GM18870 (cell line): ENCODE measurements around the gene EPAS1.

Source experiments
- ATAC-seq: cut with Tn5 transposase; IDR thresholded peaks from one replicate; pipeline ENCODE4 v1.9.1; 2021; ENCODE audit warnings: moderate library complexity; ENCODE audit not compliant: unreplicated experiment

Gene EPAS1

DNA sequence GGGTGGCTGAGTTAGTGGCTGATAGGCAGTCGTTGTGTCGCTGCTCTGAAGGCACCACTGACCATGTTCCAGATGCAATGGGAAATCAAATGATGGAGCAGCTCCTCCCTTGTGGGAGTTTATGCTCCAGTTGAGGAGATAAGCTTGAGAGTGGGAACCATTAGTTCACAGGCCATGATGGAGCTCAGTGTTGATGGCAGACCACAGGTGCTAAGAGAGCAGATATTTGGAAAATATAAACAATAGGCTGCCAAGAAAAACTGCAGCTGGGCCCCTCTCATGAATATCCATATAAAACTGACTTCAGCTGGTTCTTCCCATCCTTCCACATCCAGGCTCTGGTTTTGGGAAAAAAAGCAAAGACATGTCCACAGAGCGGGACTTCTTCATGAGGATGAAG is 63.1 kb downstream of the EPAS1 start:
- ATAC-seq, result no peak

DNA sequence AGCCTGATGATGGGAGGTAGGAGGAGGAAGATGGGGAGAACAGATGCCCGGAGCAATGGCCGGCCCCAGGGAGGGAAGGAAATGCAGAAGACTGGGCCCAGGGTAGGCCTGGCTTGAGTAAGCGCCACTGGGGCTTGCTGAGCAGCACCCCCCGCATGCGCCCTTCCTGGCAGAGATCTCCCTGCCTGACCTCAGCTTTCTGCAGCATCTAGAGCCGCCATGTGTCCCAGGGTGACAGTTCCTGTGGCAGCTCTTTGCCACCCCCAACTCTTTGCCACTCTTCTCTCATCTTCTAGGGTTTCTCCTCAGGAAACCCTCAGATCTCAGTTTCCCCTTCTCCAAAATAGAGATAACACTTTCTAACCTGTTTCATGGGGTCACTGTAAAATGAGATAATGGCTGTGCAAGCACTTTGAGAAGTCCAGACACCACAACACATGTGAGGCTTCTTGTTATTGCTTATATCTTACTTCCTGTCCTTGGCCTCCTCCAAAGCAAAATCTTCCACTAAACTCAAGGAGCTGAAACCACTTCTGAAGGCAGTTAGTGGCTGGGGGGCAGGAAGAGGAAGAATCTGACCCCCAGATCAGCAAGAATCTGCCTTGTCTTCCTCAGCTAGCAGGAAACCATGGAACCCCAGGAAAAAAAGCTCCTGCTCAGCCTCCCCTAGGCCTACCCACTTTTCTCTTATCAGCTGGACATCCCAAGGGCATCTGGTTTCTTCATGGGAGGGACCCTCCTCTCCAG is 64.9 kb downstream of the EPAS1 start:
- ATAC-seq, result no peak

DNA sequence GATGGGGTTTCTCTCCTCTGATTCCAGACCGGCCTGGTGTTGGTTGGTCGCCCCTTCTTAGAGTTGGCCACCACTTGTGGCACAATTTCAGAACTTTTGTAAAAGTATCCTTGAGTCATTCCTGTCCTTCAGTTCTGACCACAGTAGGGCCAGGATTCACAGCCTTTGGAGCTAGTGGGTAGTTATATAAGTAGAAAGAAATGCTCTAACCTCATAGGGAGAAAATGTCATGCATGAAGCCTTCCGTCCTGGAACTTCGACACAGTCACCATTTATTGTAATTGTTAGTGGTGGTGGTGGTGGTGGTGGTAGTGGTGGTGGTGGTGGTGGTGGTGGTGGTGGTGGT is 65.4 kb downstream of the EPAS1 start:
- no peak for ATAC-seq

DNA sequence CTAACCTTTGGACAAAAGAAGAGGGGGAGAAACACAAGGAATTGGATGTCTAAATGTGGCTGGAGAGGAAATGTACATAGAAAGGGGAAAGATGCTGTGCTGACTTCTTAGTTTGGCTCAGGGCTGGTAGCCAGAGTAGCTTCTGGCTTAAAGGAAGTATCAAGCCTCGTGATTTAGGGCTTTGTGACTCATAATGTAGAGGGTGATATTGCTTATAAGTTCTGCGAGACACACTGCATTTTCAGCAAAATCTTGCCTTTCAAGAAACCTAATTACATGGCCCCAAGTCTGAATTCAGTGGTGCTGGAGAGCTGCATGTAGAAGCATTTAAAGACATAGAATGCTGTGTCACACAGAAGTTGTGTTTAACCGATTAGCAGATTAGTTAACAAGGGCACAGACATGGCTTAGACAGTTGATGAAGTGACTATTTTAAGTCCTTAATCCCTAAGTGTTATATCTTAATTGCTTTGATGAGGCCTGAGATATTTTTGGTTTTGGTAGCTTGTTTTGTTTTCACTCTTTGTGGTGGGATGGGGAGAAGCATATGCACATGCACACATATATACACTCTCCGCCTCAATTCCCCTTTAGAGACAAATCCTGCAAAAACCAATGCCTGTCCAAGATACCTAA is 66.4 kb downstream of the EPAS1 start:
- ATAC-seq, result no peak

DNA sequence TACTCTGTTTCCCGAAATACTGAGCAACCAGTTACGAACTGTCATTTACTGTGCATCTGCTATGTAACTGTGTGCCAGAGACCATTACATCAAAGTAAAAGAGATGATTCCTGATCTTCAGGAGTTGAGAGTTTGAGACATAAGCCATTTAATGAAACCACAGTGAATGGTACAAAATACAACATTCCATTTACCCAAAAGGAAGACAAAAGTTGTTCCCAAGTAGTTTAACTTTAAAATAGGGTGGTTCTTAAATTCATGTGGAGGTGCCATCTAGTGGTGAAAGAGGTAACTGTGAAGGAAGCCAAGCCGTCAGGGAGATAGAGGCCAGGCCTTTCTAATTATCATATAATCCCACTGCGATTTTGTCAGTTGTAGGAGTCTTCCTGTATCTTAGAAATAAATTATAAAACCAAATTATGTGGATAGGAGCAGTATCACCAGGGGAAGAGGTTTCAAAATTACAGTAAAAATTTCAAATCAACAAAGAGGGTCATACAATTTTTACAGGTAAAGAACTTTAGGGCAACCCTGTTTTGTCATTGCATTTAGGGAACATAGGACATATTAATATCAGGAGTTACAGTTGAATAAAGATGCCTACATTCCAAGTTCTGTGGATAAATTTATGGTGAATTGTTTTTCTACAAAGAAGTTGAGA is 67.7 kb downstream of the EPAS1 start:
- no peak for ATAC-seq

DNA sequence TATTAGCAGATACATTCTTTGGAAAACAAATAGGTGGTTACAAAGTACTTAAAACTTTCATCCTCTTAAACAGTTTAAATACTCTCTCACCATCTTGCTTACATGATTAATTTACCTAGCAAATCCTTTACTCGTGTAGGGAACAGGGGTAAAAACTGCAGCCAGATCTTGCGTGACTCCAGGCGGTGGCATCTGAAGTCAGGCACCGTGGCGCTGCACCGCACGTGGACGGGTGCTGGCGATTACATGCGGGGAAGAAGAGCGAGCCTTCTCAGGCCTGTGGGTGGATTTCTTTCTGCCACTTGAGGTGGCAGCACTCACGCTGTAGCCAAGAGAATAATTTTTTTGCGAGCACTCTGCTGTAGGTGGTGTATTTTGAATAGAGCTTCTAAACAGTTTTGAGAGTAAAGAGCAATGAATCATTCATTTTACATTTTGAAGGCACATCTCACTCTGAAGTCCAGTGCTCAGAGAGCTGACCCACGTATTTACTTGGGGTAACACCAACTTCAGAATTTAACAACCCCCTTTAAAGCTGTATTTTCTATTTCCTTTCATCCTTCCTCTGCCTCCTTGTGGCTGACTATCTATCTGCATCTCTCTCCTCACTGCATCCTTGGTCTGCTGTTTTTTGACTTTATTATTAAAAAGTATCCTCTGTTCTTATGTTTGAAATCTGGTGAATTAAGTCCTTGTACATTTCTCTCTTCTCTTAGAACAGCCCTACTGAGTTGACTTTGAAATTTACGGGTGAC is 68.9 kb downstream of the EPAS1 start:
- ATAC-seq, result no peak

DNA sequence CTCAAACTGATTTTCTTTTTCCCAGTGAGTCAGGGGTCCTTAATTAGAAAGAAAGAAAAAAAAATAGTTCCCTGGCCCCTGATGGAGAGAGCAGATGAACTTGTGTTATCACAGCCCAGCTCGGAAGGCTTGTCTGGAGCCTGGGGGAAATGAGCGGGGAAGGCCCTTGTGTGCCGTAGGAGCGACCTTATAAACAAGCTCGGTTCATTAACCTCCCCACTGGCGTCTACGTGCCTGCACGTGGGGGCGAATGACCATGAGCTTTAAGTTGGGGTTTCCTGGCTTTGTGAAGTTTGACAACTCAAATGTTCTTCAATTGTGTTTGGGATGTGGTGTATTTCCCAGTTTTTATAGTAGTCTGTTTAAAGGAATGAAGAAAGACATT is 69.5 kb downstream of the EPAS1 start:
- ATAC-seq, result no peak

DNA sequence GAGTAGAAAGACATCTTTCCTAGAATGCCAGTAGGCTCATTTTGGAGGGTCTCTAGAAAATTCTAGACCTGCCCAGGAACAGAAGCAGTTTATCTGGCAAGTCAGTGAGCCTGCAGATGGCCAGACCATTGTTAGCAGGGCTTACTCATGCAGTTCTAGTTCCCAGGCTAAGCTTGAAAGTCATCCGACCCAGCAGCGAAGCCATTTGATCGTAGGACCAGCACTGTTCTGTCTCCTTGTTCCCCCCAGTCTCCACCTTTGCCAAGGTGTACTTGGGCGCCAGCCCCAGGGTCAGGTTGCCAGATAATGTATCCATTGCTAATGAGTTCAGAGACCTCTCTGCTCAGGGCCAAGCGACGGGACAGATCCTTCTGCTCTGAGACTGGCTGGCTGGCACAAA is 70.1 kb downstream of the EPAS1 start:
- no peak for ATAC-seq

DNA sequence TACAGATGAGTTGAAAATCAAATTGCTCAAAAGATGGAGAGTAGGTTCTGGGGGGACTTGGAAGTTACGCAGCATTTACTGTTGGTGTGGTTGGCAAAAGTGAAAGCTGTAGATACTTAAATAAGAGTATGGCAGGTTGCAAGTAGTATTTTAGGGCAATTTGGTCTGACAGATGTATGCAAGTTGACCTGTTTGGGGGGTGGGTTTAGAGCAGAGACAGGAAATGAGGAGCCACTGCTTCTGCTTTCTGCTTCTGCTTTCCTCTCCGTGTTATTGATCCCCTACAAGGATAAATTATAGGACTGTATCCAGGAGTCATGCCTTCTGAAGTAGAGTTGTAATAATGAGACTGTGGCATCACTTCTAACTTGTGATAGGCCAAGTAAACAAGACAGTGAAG is 71.2 kb downstream of the EPAS1 start:
- no peak for ATAC-seq

DNA sequence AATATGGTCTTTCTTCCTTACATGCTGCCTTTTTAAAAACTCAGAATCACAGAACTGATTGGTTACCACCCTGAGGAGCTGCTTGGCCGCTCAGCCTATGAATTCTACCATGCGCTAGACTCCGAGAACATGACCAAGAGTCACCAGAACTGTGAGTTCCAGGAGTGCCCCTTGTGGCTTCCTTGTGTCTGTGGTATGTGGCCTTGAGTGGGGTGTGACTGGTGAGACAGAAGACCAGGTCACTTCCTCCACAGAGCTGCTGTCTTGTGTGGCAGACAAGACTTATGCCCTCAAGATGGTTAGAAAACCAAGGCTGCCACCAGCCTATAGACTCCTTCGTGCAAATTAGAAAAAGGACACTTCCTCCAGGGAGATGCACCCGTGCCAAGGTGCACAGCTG is 72.6 kb downstream of the EPAS1 start:
- no peak for ATAC-seq

DNA sequence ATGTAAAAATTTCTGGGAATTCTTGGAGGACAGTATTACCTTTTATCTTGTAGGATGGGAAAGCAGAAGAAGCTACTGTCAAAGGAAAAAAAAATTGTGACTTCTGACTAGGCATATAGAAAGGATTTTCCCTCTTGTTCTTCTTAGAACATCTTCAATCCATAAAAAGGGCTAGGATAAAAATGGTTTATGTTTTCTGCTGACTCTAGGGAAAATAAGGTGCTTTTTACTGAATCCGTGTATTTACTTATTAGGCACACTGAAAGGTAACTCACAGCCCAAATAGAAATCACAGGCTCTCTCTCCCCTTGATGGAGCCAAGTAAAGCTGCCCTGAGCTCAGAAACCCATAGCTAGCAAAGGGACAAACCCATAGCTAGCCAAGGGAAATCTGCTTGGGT is 74.6 kb downstream of the EPAS1 start:
- ATAC-seq, result no peak

DNA sequence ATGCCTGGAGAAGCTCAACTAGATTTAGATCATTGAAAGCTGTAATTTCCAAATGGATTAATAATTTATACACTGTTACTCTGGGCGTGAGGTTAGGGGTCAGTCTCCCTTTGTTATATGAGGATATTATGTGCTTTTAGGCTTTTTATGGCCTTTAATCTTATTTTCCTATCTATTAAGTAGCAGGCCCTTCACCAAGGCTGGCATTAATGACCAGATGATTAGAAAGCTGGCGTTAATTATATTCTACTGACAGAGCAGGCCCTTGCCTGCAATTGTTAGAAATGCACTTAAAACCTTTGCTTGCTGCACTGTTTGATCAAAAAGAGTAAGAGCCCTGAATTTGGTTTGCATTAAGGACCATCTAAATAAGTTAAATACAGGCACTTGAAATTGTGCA is 75.3 kb downstream of the EPAS1 start:
- no peak for ATAC-seq

DNA sequence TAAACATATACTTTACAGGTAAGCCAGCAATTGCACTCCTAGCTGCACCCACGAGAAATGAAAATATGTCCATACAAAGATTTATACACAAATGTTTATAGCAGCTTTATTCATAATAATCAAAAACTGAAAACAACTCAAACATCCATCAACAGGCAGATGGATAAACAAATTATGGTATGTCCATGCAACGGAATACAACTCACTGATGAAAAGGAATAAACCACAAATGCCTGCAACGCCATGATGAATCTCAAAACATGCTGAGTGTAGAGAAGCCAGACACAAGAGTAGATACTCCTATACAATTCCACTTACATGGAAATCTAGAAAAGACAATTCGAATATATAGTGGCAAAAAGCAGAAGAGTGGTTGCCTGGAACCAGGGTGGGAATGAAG is 76.0 kb downstream of the EPAS1 start:
- ATAC-seq, result no peak

DNA sequence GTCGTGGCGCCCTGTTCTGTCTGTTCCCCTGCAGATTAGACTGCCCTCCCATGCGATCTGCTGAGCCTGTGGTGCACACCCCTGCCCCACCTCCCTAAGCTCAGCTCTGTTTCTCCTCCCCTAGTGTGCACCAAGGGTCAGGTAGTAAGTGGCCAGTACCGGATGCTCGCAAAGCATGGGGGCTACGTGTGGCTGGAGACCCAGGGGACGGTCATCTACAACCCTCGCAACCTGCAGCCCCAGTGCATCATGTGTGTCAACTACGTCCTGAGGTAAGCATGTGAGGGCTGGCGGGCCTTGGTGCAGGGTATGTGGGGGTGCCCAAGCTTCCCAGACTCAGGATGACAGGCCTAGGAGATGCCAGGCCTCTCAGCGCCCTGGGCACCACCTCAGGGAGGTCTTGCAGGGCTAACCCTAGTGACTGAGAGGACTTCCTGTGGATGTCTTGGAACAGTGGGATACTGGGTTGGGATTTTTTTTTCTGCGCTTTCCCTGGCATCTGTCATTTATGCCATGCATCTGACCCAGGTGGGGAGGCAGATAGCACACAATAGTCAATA is 78.4 kb downstream of the EPAS1 start:
- ATAC-seq, result no peak

DNA sequence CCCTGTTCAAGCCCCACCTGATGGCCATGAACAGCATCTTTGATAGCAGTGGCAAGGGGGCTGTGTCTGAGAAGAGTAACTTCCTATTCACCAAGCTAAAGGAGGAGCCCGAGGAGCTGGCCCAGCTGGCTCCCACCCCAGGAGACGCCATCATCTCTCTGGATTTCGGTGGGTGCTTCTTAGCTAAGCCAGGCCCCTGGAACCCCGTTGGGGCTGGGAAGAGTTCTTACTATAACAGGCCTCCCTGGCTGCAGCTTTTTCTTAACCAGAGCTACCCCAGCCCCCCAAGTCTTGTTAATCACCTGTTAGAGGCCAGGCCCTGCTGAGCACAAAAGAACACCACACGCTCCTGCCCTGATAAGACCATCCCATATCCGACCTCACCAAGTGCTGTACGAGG is 79.4 kb downstream of the EPAS1 start:
- ATAC-seq, result no peak

DNA sequence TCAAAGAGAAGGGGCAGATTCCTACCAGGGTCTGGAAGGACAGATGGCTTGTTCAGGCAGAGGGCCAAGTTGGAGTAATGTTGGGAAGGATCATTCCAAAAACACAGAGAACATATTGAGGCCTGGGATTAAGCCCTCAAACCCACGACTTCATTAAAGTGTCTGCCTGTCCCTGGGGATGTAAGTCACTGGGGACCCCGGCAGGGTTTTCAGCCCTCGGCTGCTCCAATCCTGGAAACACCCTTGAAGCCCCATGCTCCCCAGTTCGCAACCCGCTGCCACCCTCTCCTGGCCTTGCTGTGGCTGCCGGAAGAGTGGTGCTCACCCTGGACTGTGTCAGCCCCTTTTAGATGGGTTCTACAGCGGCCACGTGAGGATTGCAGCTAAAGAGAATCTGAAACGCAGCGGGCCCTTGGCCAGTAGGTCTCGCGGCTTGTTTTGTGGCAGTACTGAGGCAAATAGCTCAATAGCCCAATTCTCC is 79.9 kb downstream of the EPAS1 start:
- ATAC-seq, result no peak

DNA sequence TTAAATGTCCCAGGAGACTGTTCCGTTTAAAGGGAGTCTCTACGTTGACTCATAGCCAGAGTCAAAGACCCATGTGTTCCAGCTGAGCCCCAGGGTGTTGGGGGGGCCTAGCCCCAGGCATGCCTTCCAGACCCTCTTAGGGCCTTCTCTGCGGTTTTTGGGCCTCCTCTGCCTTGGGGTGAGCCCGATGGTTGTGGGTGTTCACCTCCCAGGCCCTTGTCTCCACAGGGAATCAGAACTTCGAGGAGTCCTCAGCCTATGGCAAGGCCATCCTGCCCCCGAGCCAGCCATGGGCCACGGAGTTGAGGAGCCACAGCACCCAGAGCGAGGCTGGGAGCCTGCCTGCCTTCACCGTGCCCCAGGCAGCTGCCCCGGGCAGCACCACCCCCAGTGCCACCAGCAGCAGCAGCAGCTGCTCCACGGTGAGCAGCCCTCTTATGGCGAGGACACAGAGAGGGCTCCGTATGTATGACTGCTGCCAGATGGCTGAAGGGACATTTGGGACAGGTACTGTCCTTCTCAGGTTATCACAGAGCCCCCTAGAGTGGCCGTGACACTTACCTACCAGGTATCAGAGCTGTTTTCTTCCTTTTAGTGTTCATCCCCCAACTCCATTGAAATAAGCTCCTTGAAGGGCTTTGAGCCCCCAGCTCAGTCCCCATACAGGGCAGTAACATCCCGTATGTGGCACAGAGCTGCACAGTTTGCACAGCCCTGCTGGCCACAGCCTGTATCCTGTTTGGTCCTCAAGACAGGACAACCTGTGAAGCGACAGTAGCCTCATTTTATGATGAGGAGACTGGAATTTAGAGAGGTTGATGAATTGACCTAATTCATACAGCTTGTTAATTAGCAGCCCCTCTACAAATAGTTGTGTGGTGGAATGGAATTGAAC is 80.7 kb downstream of the EPAS1 start:
- ATAC-seq, result no peak

DNA sequence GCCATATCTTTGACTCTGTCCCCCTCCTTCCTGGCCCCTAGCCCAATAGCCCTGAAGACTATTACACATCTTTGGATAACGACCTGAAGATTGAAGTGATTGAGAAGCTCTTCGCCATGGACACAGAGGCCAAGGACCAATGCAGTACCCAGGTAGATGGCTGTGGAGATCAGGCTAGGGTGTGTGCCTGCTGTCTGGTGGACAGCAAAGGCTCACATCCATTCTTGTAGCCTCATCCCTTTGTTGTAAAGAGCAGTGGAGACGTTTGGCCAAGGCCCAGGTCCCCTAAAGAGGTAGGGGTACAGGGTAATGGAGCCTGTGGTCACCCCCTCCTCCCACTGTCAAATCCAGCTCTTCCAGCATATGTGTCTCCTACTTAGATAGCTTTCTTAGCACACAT is 81.4 kb downstream of the EPAS1 start:
- no peak for ATAC-seq

DNA sequence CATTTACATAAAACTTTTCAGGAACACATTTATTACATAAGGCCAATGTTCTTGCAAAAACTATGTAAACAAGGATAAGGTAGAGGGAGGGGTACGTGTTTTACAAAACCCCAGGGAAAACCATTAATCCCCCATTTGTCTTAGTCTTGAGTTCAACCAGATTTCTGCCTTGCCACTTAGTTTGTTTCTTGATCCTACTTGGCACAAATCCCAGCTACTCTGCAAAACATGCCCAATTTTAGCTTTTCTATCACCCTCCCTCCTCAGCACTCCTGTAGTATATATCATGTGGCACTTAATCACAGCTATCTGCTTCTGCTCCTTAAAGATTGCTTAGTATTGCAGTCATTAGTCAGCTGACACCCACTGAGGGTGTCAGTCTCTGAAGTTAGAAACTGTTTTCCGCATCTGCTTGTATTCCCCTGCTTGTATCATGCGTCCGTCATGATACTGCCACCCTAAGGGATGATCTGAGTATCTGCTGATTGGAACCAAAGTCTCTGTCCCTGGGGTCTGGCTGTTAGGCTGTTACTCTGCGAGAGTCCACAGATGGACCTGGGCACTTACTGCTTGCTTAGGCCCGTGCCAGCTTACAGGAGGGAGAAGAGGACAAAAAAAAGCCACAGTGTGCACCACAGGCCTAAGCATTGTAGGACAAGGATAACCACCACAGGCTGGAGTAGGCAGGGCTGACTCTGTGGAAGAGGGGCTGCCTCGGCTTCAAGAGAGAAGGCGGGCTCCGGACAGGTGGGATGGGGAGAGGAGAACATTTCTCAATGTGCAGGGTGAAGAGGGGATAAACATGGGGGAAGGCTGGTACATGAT is 82.2 kb downstream of the EPAS1 start:
- no peak for ATAC-seq
